Activated CD8-positive, alpha-beta T cell treated with anti-CD3 and anti-CD28 coated beads, Interleukin-2, amount 10 ng/mL, durations not matched to agents 7 days and 5 days (primary cell): ENCODE results near the gene CC2D2B. TPM values are rescaled to one million over a fixed set of nuclear protein-coding genes. Genes with fewer than 3 reads are reported as not detected.
A peak's percentile ranks its signal among the peaks of the same experiment; 100 is the strongest.

Experiments
- ATAC-seq: fragments of 150-1000 bp; cut with Tn5 transposase; one replicate; pipeline ENCODE4 v1.10.0; 2021; ENCODE audit warnings: moderate library complexity
- CTCF ChIA-PET: fragments of 350-600 bp; sonication (Branson Sonifier 250); formaldehyde crosslinking; loops from one replicate; lab custom pipeline; 2021; ENCODE audit warnings: antibody characterized with exemption; lab: Charles Lee
- POLR2A ChIA-PET: fragments of 350-600 bp; sonication (Branson Sonifier 250); formaldehyde crosslinking; loops from one replicate; lab custom pipeline; 2021; ENCODE audit warnings: antibody characterized with exemption; lab: Charles Lee
- DNase-seq: peaks from one replicate; pipeline ENCODE4 v3.0.0-alpha.2; 2020
- H3K27ac Mint-ChIP-seq: one replicate; pipeline ENCODE4 v1.8.0; 2021; ENCODE audit warnings: mild to moderate bottlenecking, mixed read lengths
- H3K27me3 Mint-ChIP-seq: one replicate; pipeline ENCODE4 v1.8.0; 2021; ENCODE audit warnings: low read depth, mixed read lengths
- H3K36me3 Mint-ChIP-seq: one replicate; pipeline ENCODE4 v1.8.0; 2021; ENCODE audit warnings: low read depth, mixed read lengths
- H3K4me1 Mint-ChIP-seq: one replicate; pipeline ENCODE4 v1.8.0; 2021; ENCODE audit warnings: low read depth, mixed read lengths
- H3K4me3 Mint-ChIP-seq: one replicate; pipeline ENCODE4 v1.8.0; 2021; ENCODE audit warnings: mild to moderate bottlenecking, mixed read lengths
- H3K9me3 Mint-ChIP-seq: one replicate; pipeline ENCODE4 v1.8.0; 2022; ENCODE audit warnings: mixed read lengths; ENCODE audit not compliant: insufficient read depth
- total RNA-seq, 2 experiments: library from RNA; stranded (reverse); gene quantifications; one replicate each; pipeline ENCODE4 v1.2.3, GENCODE V29; 2021

Gene CC2D2B
- total RNA-seq, 2 experiments from 2014 or later, result 0.21 to 0.34 TPM

DNA sequence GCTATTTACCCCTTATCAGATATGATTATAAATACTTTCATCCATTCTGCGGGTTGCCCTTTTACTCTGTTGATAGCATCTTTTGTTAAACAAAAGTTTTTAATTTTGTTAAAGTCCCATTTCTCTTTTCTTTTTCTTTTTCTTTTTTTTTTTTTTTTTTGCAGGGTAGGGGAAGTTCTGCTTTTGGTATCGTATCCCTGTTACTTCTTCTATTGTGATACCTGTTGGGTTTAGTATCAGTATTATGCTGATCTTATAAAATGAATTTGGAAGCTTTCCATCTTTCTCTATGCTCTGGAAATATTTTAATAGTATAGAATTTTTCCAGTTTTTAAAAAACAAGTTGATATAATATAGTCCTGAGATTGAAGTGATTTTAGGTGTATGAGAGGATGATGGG lies 141.6 kb downstream of the CC2D2B start:
- ATAC-seq (no peak), DNase-seq (no peak)
- peaks cover 40% of the 10 kb centered on the region for H3K4me1 Mint-ChIP-seq
- POLR2A ChIA-PET, result no interaction called here
- CTCF ChIA-PET, result interaction anchor here (1.2 to 1.3 kb wide), 2 partner anchors 32 to 180 kb away, joined by 3 to 4 read pairs; no protein-coding TSS in a partner anchor
- no peaks in the 10 kb centered on the region for H3K27me3 Mint-ChIP-seq
- peaks cover 64% of the 10 kb centered on the region for H3K36me3 Mint-ChIP-seq
- no peaks in the 10 kb centered on the region for H3K9me3 Mint-ChIP-seq
- no peak overlapping the region for H3K27ac Mint-ChIP-seq
- no peak overlapping the region for H3K4me3 Mint-ChIP-seq

DNA sequence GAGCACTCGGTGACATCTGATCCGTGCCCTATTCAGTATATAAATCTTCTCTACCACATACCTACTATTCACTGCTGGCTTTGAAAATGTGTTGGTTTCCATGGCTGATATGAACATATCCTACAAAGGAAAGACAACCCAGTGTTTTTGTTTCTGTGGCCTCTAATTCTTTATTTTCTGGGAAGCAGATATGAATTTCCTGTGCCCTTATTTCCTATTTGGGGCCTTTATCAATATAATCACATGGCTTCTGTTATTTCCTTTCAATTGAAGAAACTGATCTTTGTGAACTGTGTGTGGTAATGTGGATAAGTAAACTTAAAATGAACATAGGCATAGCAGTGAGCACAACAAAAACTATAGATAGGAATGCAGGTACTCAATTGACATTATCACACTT lies 146.2 kb downstream of the CC2D2B start:
- H3K9me3 Mint-ChIP-seq, result no peaks in the 10 kb centered on the region
- H3K4me1 Mint-ChIP-seq, result peaks cover 12% of the 10 kb centered on the region
- H3K27ac Mint-ChIP-seq, result no peak overlapping the region
- H3K27me3 Mint-ChIP-seq, result no peaks in the 10 kb centered on the region
- peaks cover 67% of the 10 kb centered on the region for H3K36me3 Mint-ChIP-seq
- ChIA-PET POLR2A (no interaction called here), CTCF (interaction anchor here (1.5 kb wide), 1 partner anchor 10 kb away, joined by 5 read pairs; the partner anchor contains the start of gene CCNJ)
- DNase-seq (no peak), ATAC-seq (no peak)
- no peak overlapping the region for H3K4me3 Mint-ChIP-seq

DNA sequence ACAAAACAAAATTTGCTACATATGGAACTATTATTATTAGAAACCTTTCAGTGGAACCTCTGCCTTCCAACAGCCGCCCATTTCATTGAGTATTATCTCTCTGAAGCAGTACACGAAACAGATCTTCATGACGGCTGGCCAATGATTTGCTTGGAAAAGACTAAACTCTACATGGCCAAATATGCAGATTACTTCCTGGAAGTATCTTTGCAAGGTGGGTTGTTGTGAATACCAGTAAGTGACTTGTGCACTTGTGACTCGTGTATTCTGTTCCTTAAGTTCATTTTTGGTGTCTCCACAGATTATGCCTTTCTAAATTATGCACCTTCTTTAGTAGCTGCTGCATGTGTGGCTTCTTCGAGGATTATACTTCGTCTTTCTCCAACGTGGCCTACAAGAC lies 149.0 kb downstream of the CC2D2B start:
- ATAC-seq (no peak), DNase-seq (no peak)
- Mint-ChIP-seq H3K9me3 (no peaks in the 10 kb centered on the region), H3K4me1 (peaks cover 9% of the 10 kb centered on the region), H3K4me3 (no peak overlapping the region), H3K27me3 (no peaks in the 10 kb centered on the region), H3K36me3 (peaks cover 61% of the 10 kb centered on the region), H3K27ac (no peak overlapping the region)
- CTCF ChIA-PET, result interaction anchor here (0.8 kb wide), 1 partner anchor 283 kb away, joined by 3 read pairs; no protein-coding TSS in a partner anchor
- POLR2A ChIA-PET, result no interaction called here

DNA sequence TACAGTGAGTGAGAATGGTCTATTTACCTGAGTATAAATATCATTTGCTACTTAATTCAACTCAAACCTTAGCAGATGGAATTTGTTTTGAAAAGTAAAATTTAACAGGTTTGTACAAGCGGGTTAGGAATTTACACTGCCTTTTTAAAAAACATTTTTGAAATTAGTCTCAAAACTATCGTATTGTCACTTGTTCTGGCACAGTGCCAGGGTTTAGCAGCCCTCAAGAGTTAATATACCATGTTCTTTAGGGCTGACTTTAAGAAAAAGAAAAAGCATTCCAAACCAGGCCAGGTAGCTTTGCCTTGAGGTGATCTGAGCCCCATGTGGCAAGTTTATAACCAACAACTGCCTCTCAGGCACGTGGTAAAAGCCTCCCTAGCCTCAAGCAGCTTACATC lies 153.5 kb downstream of the CC2D2B start:
- Mint-ChIP-seq H3K36me3 (peaks cover 52% of the 10 kb centered on the region), H3K4me1 (peaks cover 19% of the 10 kb centered on the region), H3K4me3 (no peak overlapping the region), H3K9me3 (no peaks in the 10 kb centered on the region), H3K27ac (no peak overlapping the region), H3K27me3 (no peaks in the 10 kb centered on the region)
- ChIA-PET POLR2A (interaction anchor here (1.0 kb wide), 1 partner anchor 70 kb away, joined by 3 read pairs; no protein-coding TSS in a partner anchor), CTCF (interaction anchor here (1.4 kb wide), 1 partner anchor 14 kb away, joined by 3 read pairs; no protein-coding TSS in a partner anchor)
- DNase-seq (no peak), ATAC-seq (no peak)

DNA sequence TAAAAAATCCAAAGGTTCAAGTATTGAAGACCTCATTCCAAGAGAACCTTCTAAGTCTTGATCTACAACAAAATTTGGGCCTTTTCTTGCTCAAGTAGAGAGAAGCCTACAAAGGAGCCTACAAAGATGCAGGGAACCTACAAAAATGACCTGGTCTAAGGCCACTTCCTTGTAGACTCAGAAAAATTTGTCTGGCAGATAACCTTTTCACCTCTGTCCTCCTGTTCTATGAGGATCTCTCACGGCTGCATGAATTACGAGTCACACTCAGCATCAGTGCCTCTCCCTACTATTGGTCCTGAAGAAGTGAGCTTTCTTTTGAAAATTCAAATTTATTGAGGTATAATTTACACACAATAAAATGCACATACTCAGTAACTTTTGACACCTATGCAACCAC lies 164.9 kb downstream of the CC2D2B start:
- H3K36me3 Mint-ChIP-seq, result peaks cover 3% of the 10 kb centered on the region
- DNase-seq, result no peak
- ChIA-PET CTCF (no interaction called here), POLR2A (interaction anchor here (4.1 kb wide), 1 partner anchor 57 kb away, joined by 17 read pairs; the partner anchor contains the start of gene ZNF518A)
- ATAC-seq, result no peak
- peaks cover 28% of the 10 kb centered on the region for H3K4me1 Mint-ChIP-seq
- H3K9me3 Mint-ChIP-seq, result no peaks in the 10 kb centered on the region
- no peaks in the 10 kb centered on the region for H3K27me3 Mint-ChIP-seq
- H3K4me3 Mint-ChIP-seq, result no peak overlapping the region
- H3K27ac Mint-ChIP-seq, result no peak overlapping the region

DNA sequence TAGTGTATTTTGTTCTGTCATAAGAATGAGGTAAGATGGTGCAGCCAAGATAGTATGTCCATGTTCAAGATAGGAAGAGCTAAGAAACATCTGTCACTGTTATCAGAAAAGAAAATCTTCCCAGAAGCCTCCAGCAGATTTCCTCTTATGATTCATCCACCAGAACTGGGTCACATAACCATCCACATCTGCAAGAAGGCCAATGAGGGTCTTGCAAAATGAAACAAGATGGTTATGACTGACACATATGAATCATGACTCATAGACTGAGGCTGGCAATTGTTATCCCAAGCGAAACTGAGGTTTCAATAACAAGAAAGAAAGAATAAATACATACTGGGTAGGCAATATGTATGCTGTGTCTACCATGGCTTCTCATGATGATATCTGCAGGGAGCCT lies 165.9 kb downstream of the CC2D2B start:
- DNase-seq, result no peak
- CTCF ChIA-PET, result interaction anchor here (1.1 kb wide), 1 partner anchor 249 kb away, joined by 3 read pairs; no protein-coding TSS in a partner anchor
- peaks cover 3% of the 10 kb centered on the region for H3K36me3 Mint-ChIP-seq
- H3K27ac Mint-ChIP-seq, result no peak overlapping the region
- H3K4me3 Mint-ChIP-seq, result no peak overlapping the region
- H3K27me3 Mint-ChIP-seq, result no peaks in the 10 kb centered on the region
- peaks cover 28% of the 10 kb centered on the region for H3K4me1 Mint-ChIP-seq
- ATAC-seq, result peak; percentile 81
- no peaks in the 10 kb centered on the region for H3K9me3 Mint-ChIP-seq
- POLR2A ChIA-PET, result interaction anchor here (4.1 kb wide), 1 partner anchor 56 kb away, joined by 17 read pairs; the partner anchor contains the start of gene ZNF518A

DNA sequence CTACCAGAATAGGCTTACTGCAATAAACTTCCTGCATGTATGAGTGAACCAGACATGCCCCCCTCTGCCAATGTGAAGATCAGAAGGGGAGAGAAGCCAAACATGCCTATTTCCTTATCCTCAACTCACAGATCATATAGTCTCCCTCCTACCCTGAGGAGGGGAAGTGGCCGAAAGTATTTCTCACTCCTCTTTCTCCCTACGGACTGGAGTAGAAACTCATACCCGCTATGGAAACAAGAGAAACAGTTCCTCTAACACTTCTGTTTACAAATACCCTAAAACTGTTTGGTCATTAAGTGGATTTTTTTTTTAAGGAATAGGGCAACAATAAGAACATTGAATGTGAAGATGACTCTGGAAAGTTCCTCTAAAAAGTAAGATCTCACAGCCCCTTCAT lies 167.0 kb downstream of the CC2D2B start:
- Mint-ChIP-seq H3K27me3 (no peaks in the 10 kb centered on the region), H3K27ac (no peak overlapping the region), H3K9me3 (no peaks in the 10 kb centered on the region), H3K4me3 (no peak overlapping the region), H3K4me1 (peaks cover 31% of the 10 kb centered on the region), H3K36me3 (peaks cover 3% of the 10 kb centered on the region)
- DNase-seq (no peak), ATAC-seq (no peak)
- ChIA-PET CTCF (interaction anchor here (0.7 to 1.2 kb wide), 3 partner anchors 14 to 58 kb away, joined by 3 to 4 read pairs (median 3); no protein-coding TSS in a partner anchor), POLR2A (interaction anchor here (1.0 to 4.1 kb wide), 2 partner anchors 15 to 55 kb away, joined by 5 to 17 read pairs; partner anchors contain the start of gene ZNF518A)

DNA sequence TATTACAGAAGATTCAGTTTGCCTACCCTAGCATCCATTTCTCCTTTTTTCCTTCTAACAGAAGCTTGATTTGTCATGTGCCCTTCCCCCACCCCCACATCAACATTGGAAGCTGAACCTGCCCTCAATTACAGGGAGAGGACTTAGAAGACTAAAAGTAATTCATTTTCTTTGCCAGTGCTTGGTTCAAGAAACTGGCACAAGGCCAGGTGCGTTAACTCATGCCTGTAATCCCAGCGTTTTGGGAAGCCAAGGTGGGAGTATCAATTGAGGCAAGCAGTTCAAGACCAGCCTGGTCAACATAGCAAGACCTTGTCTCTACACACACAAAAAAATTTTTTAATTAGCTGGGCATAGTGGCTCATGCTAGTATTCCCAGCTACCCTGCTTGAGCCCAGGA lies 168.2 kb downstream of the CC2D2B start:
- Mint-ChIP-seq H3K9me3 (no peaks in the 10 kb centered on the region), H3K4me3 (no peak overlapping the region), H3K27ac (no peak overlapping the region), H3K36me3 (peaks cover 10% of the 10 kb centered on the region), H3K27me3 (no peaks in the 10 kb centered on the region), H3K4me1 (peaks cover 33% of the 10 kb centered on the region)
- DNase-seq, result no peak
- no peak for ATAC-seq
- POLR2A ChIA-PET, result interaction anchor here (1.9 to 4.1 kb wide), 2 partner anchors 14 to 54 kb away, joined by 10 to 17 read pairs; partner anchors contain the start of gene ZNF518A
- CTCF ChIA-PET, result interaction anchor here (1.1 to 1.4 kb wide), 3 partner anchors 16 to 299 kb away, joined by 3 read pairs; no protein-coding TSS in a partner anchor

DNA sequence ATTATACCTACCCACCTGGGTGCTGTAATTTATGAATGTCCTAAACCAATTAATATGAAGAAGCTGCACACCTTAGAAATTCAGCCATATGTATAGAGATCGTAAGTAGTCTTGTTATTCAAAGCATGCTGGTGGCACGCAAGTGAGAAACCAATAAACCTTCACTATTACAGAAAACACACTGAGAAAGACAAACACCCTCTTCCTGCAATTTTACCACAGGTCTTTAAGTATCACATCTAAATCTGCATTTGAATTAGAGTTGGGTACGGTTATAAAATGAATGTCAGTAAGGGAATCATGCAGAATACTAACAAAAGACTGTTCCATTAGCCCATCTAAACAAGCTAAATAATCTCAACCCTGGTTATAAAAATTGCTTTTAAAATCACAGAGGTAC lies 169.4 kb downstream of the CC2D2B start:
- H3K4me3 Mint-ChIP-seq, result no peak overlapping the region
- peaks cover 10% of the 10 kb centered on the region for H3K36me3 Mint-ChIP-seq
- H3K27me3 Mint-ChIP-seq, result no peaks in the 10 kb centered on the region
- ATAC-seq, result no peak
- no peaks in the 10 kb centered on the region for H3K9me3 Mint-ChIP-seq
- ChIA-PET POLR2A (no interaction called here), CTCF (interaction anchor here (1.4 kb wide), 1 partner anchor 61 kb away, joined by 3 read pairs; no protein-coding TSS in a partner anchor)
- peaks cover 28% of the 10 kb centered on the region for H3K4me1 Mint-ChIP-seq
- no peak overlapping the region for H3K27ac Mint-ChIP-seq
- DNase-seq, result no peak

DNA sequence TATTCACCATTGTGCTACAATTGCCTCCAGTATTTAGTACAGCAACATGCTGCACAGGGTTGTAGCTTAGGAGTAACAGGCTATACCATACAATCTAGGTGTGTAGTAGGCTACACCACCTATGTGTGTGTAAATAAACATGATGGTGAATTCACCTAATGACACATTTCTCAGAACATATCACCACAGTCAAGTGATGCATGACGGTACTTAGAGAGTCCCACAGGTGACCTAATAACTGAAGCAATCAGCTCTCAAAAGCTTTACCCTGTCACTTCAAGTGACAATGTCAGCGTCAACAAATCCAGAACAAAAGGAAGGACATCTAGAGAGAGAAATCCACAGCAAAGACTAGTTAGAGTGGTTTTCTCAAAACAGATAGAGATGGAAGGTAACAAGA lies 174.4 kb downstream of the CC2D2B start:
- Mint-ChIP-seq H3K4me1 (peaks cover 5% of the 10 kb centered on the region), H3K9me3 (no peaks in the 10 kb centered on the region), H3K27ac (no peak overlapping the region), H3K27me3 (no peaks in the 10 kb centered on the region), H3K36me3 (peaks cover 7% of the 10 kb centered on the region), H3K4me3 (no peak overlapping the region)
- DNase-seq, result no peak
- ChIA-PET POLR2A (no interaction called here), CTCF (interaction anchor here (1.3 kb wide), 1 partner anchor 66 kb away, joined by 6 read pairs; no protein-coding TSS in a partner anchor)
- no peak for ATAC-seq
